Measurements from ENCODE around the gene HECW1.

HECW1 gene

GRCh38 chr7:43276547-43276946 lies 164.1 kb downstream of the HECW1 start:
- no peak overlapping the region for H3K27ac Mint-ChIP-seq
- H3K27me3 Mint-ChIP-seq: peaks cover 8% of the 10 kb centered on the region
- H3K4me1 Mint-ChIP-seq (ENCODE audit: low read depth): no peaks in the 10 kb centered on the region
- H3K36me3 Mint-ChIP-seq (ENCODE audit: low read depth): no peaks in the 10 kb centered on the region
- H3K9me3 Mint-ChIP-seq: no peaks in the 10 kb centered on the region
- H3K4me3 Mint-ChIP-seq: no peak overlapping the region

DNA sequence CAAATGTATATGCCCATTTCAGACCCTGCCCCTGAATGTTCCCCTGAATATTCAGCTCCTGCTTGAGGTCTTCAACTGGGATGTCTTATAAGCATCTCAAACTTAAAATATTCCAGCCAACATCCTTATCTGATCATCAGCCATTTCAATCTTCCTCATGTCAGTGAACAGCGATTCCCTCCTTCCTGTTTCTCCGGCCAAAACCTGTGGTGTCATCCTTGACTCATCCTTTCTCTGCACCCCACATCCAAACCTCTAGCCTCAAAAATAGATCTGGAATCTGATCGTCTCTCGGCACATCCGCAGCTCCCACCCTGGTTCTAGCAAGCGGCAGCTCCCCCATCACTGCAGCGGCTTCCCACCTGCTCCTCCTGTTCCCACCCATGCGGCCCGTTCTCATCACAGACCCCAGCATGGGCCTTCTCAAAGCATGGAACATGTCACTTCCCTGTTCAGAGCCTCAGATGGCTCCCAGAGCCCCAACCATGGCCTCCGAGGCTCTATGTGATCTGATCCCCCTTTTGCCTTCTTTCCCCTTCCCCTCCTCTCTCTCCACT lies 165.7 kb downstream of the HECW1 start:
- H3K4me3 Mint-ChIP-seq: no peak overlapping the region
- H3K4me1 Mint-ChIP-seq (ENCODE audit: low read depth): no peaks in the 10 kb centered on the region
- no peaks in the 10 kb centered on the region for H3K36me3 Mint-ChIP-seq (ENCODE audit: low read depth)
- no peak overlapping the region for H3K27ac Mint-ChIP-seq
- peaks cover 7% of the 10 kb centered on the region for H3K27me3 Mint-ChIP-seq
- H3K9me3 Mint-ChIP-seq: no peaks in the 10 kb centered on the region

GRCh38 chr7:43281268-43281667 lies 168.8 kb downstream of the HECW1 start:
- Mint-ChIP-seq H3K9me3 (peaks cover 4% of the 10 kb centered on the region), H3K27ac (no peak overlapping the region), H3K36me3 (ENCODE audit: low read depth) (no peaks in the 10 kb centered on the region), H3K4me3 (no peak overlapping the region), H3K27me3 (peaks cover 7% of the 10 kb centered on the region), H3K4me1 (ENCODE audit: low read depth) (no peaks in the 10 kb centered on the region)

- Mint-ChIP-seq H3K36me3 (ENCODE audit: low read depth) (no peaks in the 10 kb centered on the region), H3K27me3 (peaks cover 7% of the 10 kb centered on the region), H3K4me3 (no peak overlapping the region), H3K4me1 (ENCODE audit: low read depth) (no peaks in the 10 kb centered on the region), H3K9me3 (peaks cover 11% of the 10 kb centered on the region), H3K27ac (no peak overlapping the region)
These were observed 171.3 kb downstream of the HECW1 start for GRCh38 chr7:43283706-43284105.

GRCh38 chr7:43289826-43290225 lies 177.4 kb downstream of the HECW1 start:
- H3K4me1 Mint-ChIP-seq (ENCODE audit: low read depth): no peaks in the 10 kb centered on the region
- no peaks in the 10 kb centered on the region for H3K36me3 Mint-ChIP-seq (ENCODE audit: low read depth)
- H3K27me3 Mint-ChIP-seq: peaks cover 6% of the 10 kb centered on the region
- H3K4me3 Mint-ChIP-seq: no peak overlapping the region
- peaks cover 19% of the 10 kb centered on the region for H3K9me3 Mint-ChIP-seq
- no peak overlapping the region for H3K27ac Mint-ChIP-seq

- no peak overlapping the region for H3K4me3 Mint-ChIP-seq
- peaks cover 6% of the 10 kb centered on the region for H3K27me3 Mint-ChIP-seq
- H3K9me3 Mint-ChIP-seq: peaks cover 16% of the 10 kb centered on the region
- no peaks in the 10 kb centered on the region for H3K4me1 Mint-ChIP-seq (ENCODE audit: low read depth)
- H3K36me3 Mint-ChIP-seq (ENCODE audit: low read depth): no peaks in the 10 kb centered on the region
- H3K27ac Mint-ChIP-seq: no peak overlapping the region
These were observed 178.5 kb downstream of the HECW1 start for GRCh38 chr7:43290978-43291377.

DNA sequence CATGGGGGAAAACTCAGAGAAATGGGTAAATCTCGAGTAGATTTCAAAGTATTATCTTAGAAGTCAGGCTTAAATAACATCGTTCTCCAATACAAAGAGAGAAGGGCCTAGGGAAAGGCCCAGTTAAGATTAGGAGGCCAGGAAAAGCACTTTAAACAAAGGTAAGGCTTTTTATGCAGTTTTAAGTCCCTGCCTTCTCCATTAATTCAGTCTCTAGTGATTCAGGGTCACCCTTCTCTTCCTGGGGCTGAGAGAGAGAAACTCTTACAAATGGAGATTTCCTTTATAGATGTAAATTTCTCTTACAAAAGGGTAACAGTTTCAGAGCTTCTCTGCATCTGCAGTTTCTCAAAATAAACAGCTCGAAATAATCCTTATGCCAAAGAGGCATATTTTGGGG lies 179.3 kb downstream of the HECW1 start:
- H3K36me3 Mint-ChIP-seq (ENCODE audit: low read depth): no peaks in the 10 kb centered on the region
- H3K4me1 Mint-ChIP-seq (ENCODE audit: low read depth): no peaks in the 10 kb centered on the region
- H3K27me3 Mint-ChIP-seq: peaks cover 6% of the 10 kb centered on the region
- H3K9me3 Mint-ChIP-seq: peaks cover 11% of the 10 kb centered on the region
- H3K4me3 Mint-ChIP-seq: no peak overlapping the region
- no peak overlapping the region for H3K27ac Mint-ChIP-seq

DNA sequence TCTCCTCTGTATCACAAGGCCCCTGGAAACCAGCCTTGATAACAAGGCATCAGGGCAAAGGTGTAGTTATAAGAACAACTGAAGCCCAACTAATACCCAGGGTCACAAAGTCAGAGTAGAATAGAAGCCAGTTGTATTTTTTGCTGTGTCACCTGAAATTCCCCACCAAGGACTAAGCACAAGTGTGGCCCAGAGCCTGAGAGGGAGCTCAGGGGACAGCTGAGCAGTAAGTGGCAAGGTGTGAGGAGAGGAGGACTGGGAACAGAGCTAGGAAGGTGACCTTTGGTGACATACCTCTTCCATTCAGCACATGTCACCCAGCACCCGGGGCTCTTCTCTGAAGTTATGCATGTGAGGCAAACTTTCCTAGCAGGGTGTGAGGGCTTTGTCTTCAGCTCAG lies 179.9 kb downstream of the HECW1 start:
- no peak overlapping the region for H3K4me3 Mint-ChIP-seq
- H3K4me1 Mint-ChIP-seq (ENCODE audit: low read depth): no peaks in the 10 kb centered on the region
- H3K27me3 Mint-ChIP-seq: peaks cover 6% of the 10 kb centered on the region
- no peak overlapping the region for H3K27ac Mint-ChIP-seq
- no peaks in the 10 kb centered on the region for H3K36me3 Mint-ChIP-seq (ENCODE audit: low read depth)
- H3K9me3 Mint-ChIP-seq: peaks cover 8% of the 10 kb centered on the region

DNA sequence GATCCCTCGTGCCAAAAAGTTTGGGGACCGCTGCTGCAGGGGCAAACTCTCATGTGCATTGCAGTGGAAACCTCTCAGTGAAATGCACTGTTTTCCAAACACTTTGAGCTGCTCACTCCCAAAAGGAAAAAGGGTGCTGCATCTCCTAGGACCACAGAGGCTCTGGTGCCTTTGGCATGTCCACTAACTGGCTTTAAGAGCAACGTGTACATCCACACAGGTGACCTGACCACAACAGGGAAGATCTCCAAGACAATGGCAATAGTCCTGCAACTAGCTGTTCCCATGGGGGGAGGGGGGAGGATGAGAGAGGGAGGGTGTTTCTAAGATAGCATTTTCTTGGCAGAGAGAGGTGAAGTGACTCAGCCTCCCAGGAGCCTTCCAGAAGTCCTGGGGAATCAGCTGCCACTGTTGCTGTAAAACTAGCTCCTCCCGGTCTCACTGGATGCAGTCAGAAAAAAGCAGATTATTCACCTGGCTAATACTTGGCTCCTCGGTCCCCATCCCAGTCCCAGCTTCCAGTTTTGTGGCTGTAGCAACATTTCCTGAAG lies 181.7 kb downstream of the HECW1 start:
- Mint-ChIP-seq H3K36me3 (ENCODE audit: low read depth) (no peaks in the 10 kb centered on the region), H3K27ac (no peak overlapping the region), H3K4me3 (no peak overlapping the region), H3K27me3 (peaks cover 14% of the 10 kb centered on the region), H3K9me3 (peaks cover 8% of the 10 kb centered on the region), H3K4me1 (ENCODE audit: low read depth) (no peaks in the 10 kb centered on the region)

GRCh38 chr7:43295429-43295828 lies 183.0 kb downstream of the HECW1 start:
- H3K27me3 Mint-ChIP-seq: peaks cover 27% of the 10 kb centered on the region
- peaks cover 3% of the 10 kb centered on the region for H3K9me3 Mint-ChIP-seq
- no peak overlapping the region for H3K27ac Mint-ChIP-seq
- H3K36me3 Mint-ChIP-seq (ENCODE audit: low read depth): no peaks in the 10 kb centered on the region
- no peak overlapping the region for H3K4me3 Mint-ChIP-seq
- no peaks in the 10 kb centered on the region for H3K4me1 Mint-ChIP-seq (ENCODE audit: low read depth)

DNA sequence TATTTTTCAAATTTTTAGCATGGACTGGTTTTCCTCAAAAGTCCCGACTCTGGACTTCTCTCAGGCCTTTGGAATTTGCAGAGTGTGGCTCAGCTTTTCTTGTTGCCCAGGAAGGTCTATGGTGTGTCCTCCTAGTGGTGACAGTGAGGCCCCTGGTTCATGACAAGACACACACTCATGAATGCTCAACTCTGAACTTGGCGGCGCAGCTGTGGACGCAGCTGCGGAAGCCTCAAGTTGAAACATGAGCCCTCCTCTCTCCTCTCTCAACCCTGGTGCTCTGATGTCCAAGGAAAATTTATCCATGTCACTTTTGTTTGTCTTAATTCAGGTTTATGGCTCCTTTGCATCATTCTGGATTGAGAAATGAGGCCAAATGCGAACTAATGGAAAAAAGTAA lies 183.9 kb downstream of the HECW1 start:
- Mint-ChIP-seq H3K4me1 (ENCODE audit: low read depth) (no peaks in the 10 kb centered on the region), H3K4me3 (no peak overlapping the region), H3K36me3 (ENCODE audit: low read depth) (no peaks in the 10 kb centered on the region), H3K27ac (no peak overlapping the region), H3K9me3 (no peaks in the 10 kb centered on the region), H3K27me3 (peaks cover 29% of the 10 kb centered on the region)

DNA sequence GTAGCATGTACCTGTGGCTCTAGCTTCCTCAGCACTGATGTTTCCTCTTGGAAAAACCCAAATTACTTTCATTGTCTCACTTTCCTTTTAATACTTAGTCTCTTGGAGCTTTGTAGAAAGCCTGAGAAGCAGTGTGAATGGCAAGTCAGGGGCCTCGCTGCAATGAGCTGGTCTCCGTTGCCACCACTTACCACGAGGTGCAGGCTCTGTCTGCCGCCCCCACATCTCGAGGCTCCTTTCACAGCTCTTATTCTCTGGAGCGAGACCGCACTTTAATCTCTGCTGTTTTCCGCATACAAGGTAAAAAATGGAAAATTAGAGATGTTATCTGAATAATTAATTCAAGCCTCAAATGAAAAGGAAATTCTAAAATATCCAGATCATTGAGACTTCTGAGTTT lies 186.2 kb downstream of the HECW1 start:
- Mint-ChIP-seq H3K9me3 (no peaks in the 10 kb centered on the region), H3K36me3 (ENCODE audit: low read depth) (no peaks in the 10 kb centered on the region), H3K27ac (no peak overlapping the region), H3K4me1 (ENCODE audit: low read depth) (peaks cover 18% of the 10 kb centered on the region), H3K27me3 (peaks cover 26% of the 10 kb centered on the region), H3K4me3 (no peak overlapping the region)

DNA sequence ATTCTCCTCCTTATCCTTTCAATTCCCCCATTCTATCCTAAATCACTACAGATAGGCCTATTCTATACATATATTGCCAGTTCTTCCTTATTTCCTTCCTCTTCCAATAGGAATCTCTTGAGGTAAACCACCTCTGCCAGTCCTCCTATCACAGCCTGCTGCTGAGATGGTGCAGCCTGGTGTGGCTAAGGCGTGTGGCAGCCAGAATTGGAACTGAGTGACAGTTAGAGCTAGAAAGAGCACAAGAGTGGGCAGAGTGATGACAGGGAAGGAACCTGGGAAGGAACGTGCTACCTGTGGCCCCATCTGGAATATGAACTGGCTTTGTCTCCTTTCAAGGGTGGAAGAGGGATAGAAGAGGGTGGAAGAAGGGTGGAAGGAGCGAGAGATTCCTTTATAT lies 187.7 kb downstream of the HECW1 start:
- Mint-ChIP-seq H3K4me1 (ENCODE audit: low read depth) (peaks cover 30% of the 10 kb centered on the region), H3K9me3 (no peaks in the 10 kb centered on the region), H3K27ac (no peak overlapping the region), H3K4me3 (no peak overlapping the region), H3K36me3 (ENCODE audit: low read depth) (no peaks in the 10 kb centered on the region), H3K27me3 (peaks cover 30% of the 10 kb centered on the region)

DNA sequence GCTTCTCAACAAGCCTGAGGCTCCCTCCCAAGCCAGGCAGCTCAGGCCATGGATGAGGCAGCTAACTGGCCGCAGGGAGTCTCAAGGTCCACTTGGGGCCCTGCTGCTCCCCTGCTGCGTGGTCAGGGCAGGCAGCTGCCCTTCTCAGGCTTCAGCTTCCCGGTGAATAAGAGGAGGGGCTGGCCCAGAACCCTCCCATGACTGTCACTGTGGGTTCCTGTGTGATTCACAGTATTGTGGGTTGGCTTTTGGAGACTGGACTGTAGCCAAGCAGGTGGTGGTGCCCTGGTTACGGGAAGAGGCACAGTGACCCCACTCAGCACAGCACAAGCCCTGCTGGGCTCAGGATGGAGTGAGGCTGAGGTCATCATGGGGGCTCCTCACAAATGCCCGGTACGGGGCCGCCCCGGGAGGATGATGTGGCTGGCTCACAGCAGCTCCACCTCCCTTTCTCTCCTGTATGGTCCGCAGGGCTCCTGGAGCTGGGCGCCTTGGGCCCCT lies 189.8 kb downstream of the HECW1 start:
- Mint-ChIP-seq H3K4me3 (no peak overlapping the region), H3K9me3 (no peaks in the 10 kb centered on the region), H3K36me3 (ENCODE audit: low read depth) (no peaks in the 10 kb centered on the region), H3K27ac (no peak overlapping the region), H3K27me3 (peaks cover 33% of the 10 kb centered on the region), H3K4me1 (ENCODE audit: low read depth) (peaks cover 33% of the 10 kb centered on the region)

- Mint-ChIP-seq H3K27ac (peak overlapping the region; percentile 15), H3K4me1 (ENCODE audit: low read depth) (peaks cover 33% of the 10 kb centered on the region), H3K9me3 (no peaks in the 10 kb centered on the region), H3K4me3 (no peak overlapping the region), H3K27me3 (peaks cover 32% of the 10 kb centered on the region), H3K36me3 (ENCODE audit: low read depth) (no peaks in the 10 kb centered on the region)
These were observed 190.5 kb downstream of the HECW1 start for GRCh38 chr7:43302773-43303460.
